Endothelial cell (in vitro differentiated cells): ENCODE data around the gene TEC. TPM values are rescaled to one million over a fixed set of nuclear protein-coding genes. Genes with fewer than 3 reads are reported as not detected.
"Not testable (repeated sequence)": the region's sequence is repeated elsewhere in the genome, so short reads cannot be mapped to it uniquely, and the experiment has no call there.

Experiments used
- DNase-seq: peaks from one replicate; pipeline ENCODE4 v3.0.0; 2021; ENCODE audit warnings: low spot score
- H3K27ac Mint-ChIP-seq: one replicate; pipeline ENCODE4 v1.8.0; 2021; ENCODE audit warnings: mixed read lengths, inconsistent platforms; ENCODE audit not compliant: unreplicated experiment
- H3K27me3 Mint-ChIP-seq: one replicate; pipeline ENCODE4 v1.8.0; 2021; ENCODE audit warnings: mild to moderate bottlenecking, moderate library complexity, mixed read lengths, inconsistent platforms; ENCODE audit not compliant: unreplicated experiment
- H3K36me3 Mint-ChIP-seq: one replicate; pipeline ENCODE4 v1.8.0; 2021; ENCODE audit warnings: mild to moderate bottlenecking, low read depth, mixed read lengths, inconsistent platforms; ENCODE audit not compliant: unreplicated experiment
- H3K4me1 Mint-ChIP-seq: one replicate; pipeline ENCODE4 v1.8.0; 2021; ENCODE audit warnings: mild to moderate bottlenecking, mixed read lengths, inconsistent platforms; ENCODE audit not compliant: unreplicated experiment
- H3K4me3 Mint-ChIP-seq: one replicate; pipeline ENCODE4 v1.8.0; 2021; ENCODE audit warnings: mild to moderate bottlenecking, mixed read lengths, inconsistent platforms; ENCODE audit not compliant: unreplicated experiment
- H3K9me3 Mint-ChIP-seq: one replicate; pipeline ENCODE4 v1.8.0; 2021; ENCODE audit warnings: mixed read lengths, inconsistent platforms; ENCODE audit not compliant: unreplicated experiment
- CTCF ChIP-seq: fragments of 200-600 bp; sonication (generic); IDR thresholded peaks from one replicate; pipeline ENCODE4 v1.5.0; 2021; ENCODE audit warnings: antibody characterized with exemption; ENCODE audit not compliant: unreplicated experiment
- total RNA-seq: library from RNA; stranded (reverse); fragmentation: NEBNext Ultra II Directional; extraction: Animal tissue kit (Norgen Biotek cat#: 25700); gene quantifications from one replicate; pipeline ENCODE4 v1.2.1, GENCODE V29; 2021; ENCODE audit not compliant: unreplicated experiment

TEC gene
- total RNA-seq, 1 donor from 2014 or later: 1.9 TPM

GRCh38 chr4:48189731-48190130 is 79.9 kb downstream of the TEC start:
- TF ChIP-seq CTCF: no peak
- no peak for DNase-seq
- H3K27ac Mint-ChIP-seq: no peak overlapping the region
- no peaks in the 10 kb centered on the region for H3K27me3 Mint-ChIP-seq
- no peaks in the 10 kb centered on the region for H3K9me3 Mint-ChIP-seq
- H3K4me3 Mint-ChIP-seq: no peak overlapping the region
- H3K36me3 Mint-ChIP-seq: peaks cover 4% of the 10 kb centered on the region
- H3K4me1 Mint-ChIP-seq: peaks cover 15% of the 10 kb centered on the region

- no peak for DNase-seq
- Mint-ChIP-seq H3K9me3 (no peaks in the 10 kb centered on the region), H3K4me1 (peaks cover 8% of the 10 kb centered on the region), H3K27ac (no peak overlapping the region), H3K27me3 (no peaks in the 10 kb centered on the region), H3K4me3 (no peak overlapping the region), H3K36me3 (peaks cover 4% of the 10 kb centered on the region)
- no peak for TF ChIP-seq CTCF
Observed at GRCh38 chr4:48188390-48188789, 81.2 kb downstream of the TEC start.

- Mint-ChIP-seq H3K36me3 (peaks cover 4% of the 10 kb centered on the region), H3K27me3 (no peaks in the 10 kb centered on the region), H3K4me1 (peaks cover 5% of the 10 kb centered on the region), H3K4me3 (no peak overlapping the region), H3K9me3 (no peaks in the 10 kb centered on the region), H3K27ac (no peak overlapping the region)
- no peak for TF ChIP-seq CTCF
- no peak for DNase-seq
Observed at GRCh38 chr4:48187813-48188212, 81.8 kb downstream of the TEC start.

- not testable (repeated sequence) for DNase-seq, H3K36me3 Mint-ChIP-seq, H3K4me1 Mint-ChIP-seq, H3K4me3 Mint-ChIP-seq, H3K27ac Mint-ChIP-seq, H3K27me3 Mint-ChIP-seq, H3K9me3 Mint-ChIP-seq
Observed at GRCh38 chr4:48187066-48187465, 82.6 kb downstream of the TEC start.

- not testable (repeated sequence) for DNase-seq, H3K36me3 Mint-ChIP-seq, H3K27me3 Mint-ChIP-seq, H3K4me3 Mint-ChIP-seq, H3K9me3 Mint-ChIP-seq, H3K27ac Mint-ChIP-seq, H3K4me1 Mint-ChIP-seq
Observed at GRCh38 chr4:48186394-48186793, 83.2 kb downstream of the TEC start.

GRCh38 chr4:48184882-48185281 is 84.8 kb downstream of the TEC start:
- no peak for DNase-seq
- no peak overlapping the region for H3K4me3 Mint-ChIP-seq
- no peak overlapping the region for H3K27ac Mint-ChIP-seq
- peaks cover 4% of the 10 kb centered on the region for H3K36me3 Mint-ChIP-seq
- peaks cover 2% of the 10 kb centered on the region for H3K27me3 Mint-ChIP-seq
- no peak for TF ChIP-seq CTCF
- no peaks in the 10 kb centered on the region for H3K9me3 Mint-ChIP-seq
- peaks cover 5% of the 10 kb centered on the region for H3K4me1 Mint-ChIP-seq
